WTC11 (cell line): ENCODE results near the gene F5. TPM values are rescaled to one million over a fixed set of nuclear protein-coding genes. Genes with fewer than 3 reads are reported as not detected.

ENCODE experiments used
- ATAC-seq: fragments of 200-7000 bp; cut with Tn5 transposase; 2 replicates; pipeline ENCODE4 v1.10.0; 2021; ENCODE audit warnings: mild to moderate bottlenecking, moderate library complexity
- CTCF ChIA-PET: fragments of 300-600 bp; sonication (Branson Sonifier 250); formaldehyde crosslinking; loops from one replicate; lab custom pipeline; 2021; ENCODE audit warnings: antibody characterized with exemption; lab: Charles Lee
- POLR2A ChIA-PET: fragments of 350-600 bp; sonication (Branson Sonifier 250); formaldehyde crosslinking; loops from one replicate; lab custom pipeline; 2021; ENCODE audit warnings: antibody characterized with exemption; lab: Charles Lee
- DNase-seq: peaks from one replicate; pipeline ENCODE4 v3.0.0; 2021; ENCODE audit warnings: low spot score
- H3K27ac Mint-ChIP-seq: 2 replicates; pipeline ENCODE4 v1.8.0; 2021; ENCODE audit warnings: mixed read lengths
- H3K27me3 Mint-ChIP-seq: 2 replicates; pipeline ENCODE4 v1.8.0; 2021; ENCODE audit warnings: low read depth, mild to moderate bottlenecking, moderate library complexity, mixed read lengths
- H3K36me3 Mint-ChIP-seq: 2 replicates; pipeline ENCODE4 v1.8.0; 2021; ENCODE audit warnings: mixed read lengths
- H3K4me1 Mint-ChIP-seq: 2 replicates; pipeline ENCODE4 v1.8.0; 2022; ENCODE audit warnings: mixed read lengths
- H3K4me3 Mint-ChIP-seq: 2 replicates; pipeline ENCODE4 v1.8.0; 2021; ENCODE audit warnings: mild to moderate bottlenecking, moderate library complexity, mixed read lengths
- H3K9me3 Mint-ChIP-seq: 2 replicates; pipeline ENCODE4 v1.8.0; 2021; ENCODE audit warnings: mixed read lengths
- AFF4 ChIP-seq: sonication (generic); formaldehyde crosslinking; IDR thresholded peaks from 2 replicates; pipeline ENCODE4 v1.8.1; 2023; ENCODE audit warnings: mild to moderate bottlenecking, missing genetic modification reagents, borderline replicate concordance
- ATF3 ChIP-seq: sonication (generic); formaldehyde crosslinking; conservative IDR thresholded peaks from 2 replicates; pipeline ENCODE4 v1.8.1; 2022; ENCODE audit warnings: mild to moderate bottlenecking, missing genetic modification reagents
- ATF6 ChIP-seq: sonication (generic); formaldehyde crosslinking; IDR thresholded peaks from 2 replicates; pipeline ENCODE4 v1.8.1; 2023; ENCODE audit warnings: mild to moderate bottlenecking, missing genetic modification reagents
- E2F5 ChIP-seq: sonication (generic); formaldehyde crosslinking; IDR thresholded peaks from 2 replicates; pipeline ENCODE4 v1.8.1; 2022; ENCODE audit warnings: mild to moderate bottlenecking, moderate library complexity, missing genetic modification reagents
- FOXP1 ChIP-seq: sonication (generic); formaldehyde crosslinking; IDR thresholded peaks from 2 replicates; pipeline ENCODE4 v1.8.0; 2022; ENCODE audit warnings: missing genetic modification reagents, mild to moderate bottlenecking, moderate library complexity, borderline replicate concordance
- GRHL2 ChIP-seq: fragments of 250-450 bp; sonication (Bioruptor Pico); IDR thresholded peaks from 2 replicates; pipeline ENCODE4 v1.8.0; 2022; ENCODE audit warnings: mild to moderate bottlenecking, moderate library complexity; ENCODE audit not compliant: insufficient replicate concordance, severe bottlenecking
- HMGA2 ChIP-seq: fragments of 250-450 bp; sonication (Bioruptor Pico); IDR thresholded peaks from 2 replicates; pipeline ENCODE4 v1.4.0; 2021; ENCODE audit warnings: mild to moderate bottlenecking, moderate library complexity
- NFYB ChIP-seq: sonication (generic); formaldehyde crosslinking; conservative IDR thresholded peaks from 2 replicates; pipeline ENCODE4 v1.8.0; 2022; ENCODE audit warnings: low read depth, missing genetic modification reagents
- NR3C1 ChIP-seq: sonication (generic); formaldehyde crosslinking; conservative IDR thresholded peaks from 2 replicates; pipeline ENCODE4 v1.8.1; 2023; ENCODE audit warnings: low read depth, mild to moderate bottlenecking, missing genetic modification reagents
- RELA ChIP-seq: sonication (generic); formaldehyde crosslinking; IDR thresholded peaks from 2 replicates; pipeline ENCODE4 v1.8.1; 2022; ENCODE audit warnings: missing genetic modification reagents, mild to moderate bottlenecking, borderline replicate concordance
- SMAD3 ChIP-seq: sonication (generic); formaldehyde crosslinking; IDR thresholded peaks from 2 replicates; pipeline ENCODE4 v1.8.0; 2022; ENCODE audit warnings: missing genetic modification reagents, mild to moderate bottlenecking, borderline replicate concordance
- ZBTB21 ChIP-seq: sonication (generic); formaldehyde crosslinking; IDR thresholded peaks from 2 replicates; pipeline ENCODE4 v1.8.1; 2023; ENCODE audit warnings: mild to moderate bottlenecking, missing genetic modification reagents, borderline replicate concordance
- ZMAT4 ChIP-seq: fragments of 250-450 bp; sonication (Bioruptor Pico); IDR thresholded peaks from 2 replicates; pipeline ENCODE4 v1.9.0; 2021; ENCODE audit warnings: mild to moderate bottlenecking
- ZNF219 ChIP-seq: sonication (generic); formaldehyde crosslinking; IDR thresholded peaks from 2 replicates; pipeline ENCODE4 v1.8.0; 2023; ENCODE audit warnings: missing genetic modification reagents, mild to moderate bottlenecking, borderline replicate concordance
- ZNF232 ChIP-seq: sonication (generic); formaldehyde crosslinking; IDR thresholded peaks from 2 replicates; pipeline ENCODE4 v1.8.0; 2022; ENCODE audit warnings: mild to moderate bottlenecking, missing genetic modification reagents
- ZSCAN18 ChIP-seq: fragments of 250-450 bp; sonication (Bioruptor Pico); IDR thresholded peaks from 2 replicates; pipeline ENCODE4 v2.1.2; 2022; ENCODE audit warnings: mild to moderate bottlenecking, moderate library complexity
- total RNA-seq: library from RNA; stranded (reverse); gene quantifications from 3 replicates; pipeline ENCODE4 v1.2.3, GENCODE V29; 2021
- TF ChIP-seq, protein P1 (sequence below): fragments of 250-450 bp; sonication (Bioruptor Pico); IDR thresholded peaks from 2 replicates; pipeline ENCODE4 v1.8.0; 2021; ENCODE audit warnings: mild to moderate bottlenecking
- TF ChIP-seq, protein P2 (sequence below): fragments of 200-600 bp; IDR thresholded peaks from 2 replicates; pipeline ENCODE4 v1.8.0; 2022; ENCODE audit warnings: antibody characterized with exemption

F5 gene
- total RNA-seq, 1 experiment from 2014 or later: 0.20 TPM

- TF ChIP-seq ZMAT4 (CRISPR knock-in tag) (no peak), RELA (CRISPR knock-in tag) (no peak), ATF3 (CRISPR knock-in tag) (no peak), ZSCAN18 (no peak), E2F5 (no peak), FOXP1 (CRISPR knock-in tag) (no peak), ZBTB21 (no peak), HMGA2 (CRISPR knock-in tag) (no peak), ATF6 (CRISPR knock-in tag) (no peak), ZNF219 (CRISPR knock-in tag) (no peak), SMAD3 (CRISPR knock-in tag) (no peak), GRHL2 (CRISPR knock-in tag) (no peak), AFF4 (CRISPR knock-in tag) (no peak), NR3C1 (no peak), NFYB (CRISPR knock-in tag) (no peak), ZNF232 (CRISPR knock-in tag) (no peak)
- TF ChIP-seq, protein P1, sequence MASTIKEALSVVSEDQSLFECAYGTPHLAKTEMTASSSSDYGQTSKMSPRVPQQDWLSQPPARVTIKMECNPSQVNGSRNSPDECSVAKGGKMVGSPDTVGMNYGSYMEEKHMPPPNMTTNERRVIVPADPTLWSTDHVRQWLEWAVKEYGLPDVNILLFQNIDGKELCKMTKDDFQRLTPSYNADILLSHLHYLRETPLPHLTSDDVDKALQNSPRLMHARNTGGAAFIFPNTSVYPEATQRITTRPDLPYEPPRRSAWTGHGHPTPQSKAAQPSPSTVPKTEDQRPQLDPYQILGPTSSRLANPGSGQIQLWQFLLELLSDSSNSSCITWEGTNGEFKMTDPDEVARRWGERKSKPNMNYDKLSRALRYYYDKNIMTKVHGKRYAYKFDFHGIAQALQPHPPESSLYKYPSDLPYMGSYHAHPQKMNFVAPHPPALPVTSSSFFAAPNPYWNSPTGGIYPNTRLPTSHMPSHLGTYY: no peak
- TF ChIP-seq, protein P2, sequence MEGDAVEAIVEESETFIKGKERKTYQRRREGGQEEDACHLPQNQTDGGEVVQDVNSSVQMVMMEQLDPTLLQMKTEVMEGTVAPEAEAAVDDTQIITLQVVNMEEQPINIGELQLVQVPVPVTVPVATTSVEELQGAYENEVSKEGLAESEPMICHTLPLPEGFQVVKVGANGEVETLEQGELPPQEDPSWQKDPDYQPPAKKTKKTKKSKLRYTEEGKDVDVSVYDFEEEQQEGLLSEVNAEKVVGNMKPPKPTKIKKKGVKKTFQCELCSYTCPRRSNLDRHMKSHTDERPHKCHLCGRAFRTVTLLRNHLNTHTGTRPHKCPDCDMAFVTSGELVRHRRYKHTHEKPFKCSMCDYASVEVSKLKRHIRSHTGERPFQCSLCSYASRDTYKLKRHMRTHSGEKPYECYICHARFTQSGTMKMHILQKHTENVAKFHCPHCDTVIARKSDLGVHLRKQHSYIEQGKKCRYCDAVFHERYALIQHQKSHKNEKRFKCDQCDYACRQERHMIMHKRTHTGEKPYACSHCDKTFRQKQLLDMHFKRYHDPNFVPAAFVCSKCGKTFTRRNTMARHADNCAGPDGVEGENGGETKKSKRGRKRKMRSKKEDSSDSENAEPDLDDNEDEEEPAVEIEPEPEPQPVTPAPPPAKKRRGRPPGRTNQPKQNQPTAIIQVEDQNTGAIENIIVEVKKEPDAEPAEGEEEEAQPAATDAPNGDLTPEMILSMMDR: no peak
- TF ChIP-seq, all 79 proteins: peak for 0
- Mint-ChIP-seq H3K27me3 (no peaks in the 10 kb centered on the region), H3K4me1 (no peaks in the 10 kb centered on the region), H3K36me3 (no peaks in the 10 kb centered on the region), H3K4me3 (no peak overlapping the region), H3K9me3 (no peaks in the 10 kb centered on the region), H3K27ac (no peak overlapping the region)
- ChIA-PET CTCF (no interaction called here), POLR2A (no interaction called here)
- ATAC-seq: no peak
- DNase-seq: no peak
Measured at GRCh38 chr1:169624122-169624521, 37.8 kb upstream of the F5 start.
